Central memory CD4-positive, alpha-beta T cell (primary cell): ENCODE measurements around the gene CUBN.

Experiments used
- DNase-seq: peaks from one replicate; pipeline ENCODE4 v3.0.0; 2022
- total RNA-seq, 3 experiments: gene quantifications; one replicate each; lab custom pipeline; 2026; lab: John Stamatoyannopoulos, UW

The CUBN gene
- 2.4 to 44.0 (median 30.4) reads per million in 3 experiments for total RNA-seq

DNA sequence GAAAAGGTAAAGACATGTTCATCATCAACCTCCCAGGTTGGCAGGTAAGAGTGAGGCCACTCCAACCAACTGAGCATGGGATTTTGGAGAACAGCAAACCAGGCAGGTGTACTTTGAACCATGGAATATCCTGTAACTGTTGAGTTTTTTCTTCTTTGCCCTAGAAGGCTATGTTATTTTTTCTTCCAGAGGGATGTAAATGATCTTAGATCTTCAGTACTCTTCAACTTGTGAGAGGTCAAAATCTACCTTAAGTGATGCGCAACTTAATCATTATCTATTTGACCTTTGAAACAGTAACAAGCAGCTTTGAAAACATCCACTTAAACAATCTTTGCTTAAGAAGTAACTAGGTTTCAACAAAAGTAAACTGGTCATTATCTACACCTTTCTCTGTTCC is at the start of gene CUBN:
CUBN (minus strand) TSS at position 71 of the 400 bp plus-strand sequence; CDS start at position 25, 46 bp downstream.
- no peak for DNase-seq

GRCh38 chr10:17179002-17179401 is 49.4 kb upstream of the CUBN start:
- no peak for DNase-seq

DNA sequence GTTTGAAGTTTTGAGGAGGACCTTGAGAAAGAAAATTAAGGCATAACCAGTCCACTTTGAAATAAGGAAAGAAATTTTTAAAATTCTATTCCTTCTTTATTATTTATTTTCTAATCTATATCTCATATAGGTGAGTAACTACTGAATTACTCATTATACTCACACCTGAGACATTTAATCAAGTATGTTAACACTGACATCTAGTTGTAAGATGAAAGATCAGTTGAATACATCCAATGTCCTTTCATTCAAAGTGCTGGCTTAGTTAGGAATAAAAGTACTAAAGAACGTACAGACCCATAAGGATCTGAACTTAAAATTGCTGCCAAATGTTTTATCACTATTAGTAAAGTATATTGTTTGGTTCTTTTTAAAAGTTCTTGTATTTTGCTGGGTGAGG is 48.4 kb upstream of the CUBN start:
- no peak for DNase-seq

DNA sequence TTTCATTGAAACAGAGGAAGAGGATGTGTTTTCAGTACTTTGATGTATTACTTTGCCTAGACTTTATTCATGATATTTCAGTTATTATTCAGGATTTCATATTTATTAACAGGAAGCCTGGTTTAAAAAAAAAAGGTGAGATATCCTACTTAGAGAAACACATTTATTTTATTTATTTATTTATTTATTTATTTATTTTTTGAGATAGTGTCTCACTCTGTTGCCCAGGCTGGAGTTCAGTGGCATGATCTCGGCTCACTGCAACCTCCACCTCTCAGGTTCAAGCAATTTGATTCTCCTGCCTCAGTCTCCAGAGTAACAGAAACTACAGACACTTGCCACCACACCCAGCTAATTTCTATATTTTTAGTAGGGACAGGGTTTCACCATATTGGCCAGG is 47.4 kb upstream of the CUBN start:
- no peak for DNase-seq

- DNase-seq: no peak
Measured at GRCh38 chr10:17176091-17176490, 46.5 kb upstream of the CUBN start.

DNA sequence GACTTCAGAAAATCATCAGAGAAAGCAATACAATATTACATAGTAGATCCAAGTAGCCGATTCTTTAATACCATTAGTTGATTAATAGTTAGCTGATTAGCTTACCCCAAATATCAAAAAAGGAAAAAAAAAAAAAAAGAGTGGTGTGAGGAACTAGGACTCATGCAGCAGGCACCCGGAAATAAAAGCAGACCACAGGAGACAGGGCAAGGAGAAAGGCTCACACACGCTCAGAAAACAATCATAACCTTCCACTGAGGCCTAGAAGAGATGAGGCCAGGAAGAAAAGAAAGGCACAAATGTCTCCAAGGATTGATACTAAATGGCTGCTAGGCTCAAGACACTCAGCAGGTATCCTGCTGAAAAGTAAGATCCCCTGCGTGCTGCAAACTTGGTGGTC is 45.9 kb upstream of the CUBN start:
- no peak for DNase-seq

DNA sequence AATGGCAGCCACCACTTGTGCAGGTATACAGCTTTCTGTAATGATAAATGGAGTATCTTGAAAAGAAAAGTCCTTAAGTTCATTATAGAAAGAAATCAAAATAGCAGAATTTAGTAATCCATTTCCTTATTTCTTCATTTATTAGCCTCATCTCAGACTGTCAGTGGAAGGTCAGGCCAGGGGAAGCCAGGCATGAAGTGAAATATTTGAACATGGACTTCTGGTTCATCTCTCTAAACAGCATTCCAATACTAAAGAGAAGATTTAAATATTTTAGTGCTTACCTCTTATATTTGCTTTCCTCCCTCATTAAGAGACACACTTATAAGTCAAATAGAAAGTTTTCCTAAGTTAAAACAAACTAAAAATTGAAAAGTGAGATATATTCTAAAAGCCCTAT is 45.0 kb upstream of the CUBN start:
- DNase-seq: no peak

- no peak for DNase-seq
Measured at GRCh38 chr10:17171141-17171641, 41.6 kb upstream of the CUBN start.

DNA sequence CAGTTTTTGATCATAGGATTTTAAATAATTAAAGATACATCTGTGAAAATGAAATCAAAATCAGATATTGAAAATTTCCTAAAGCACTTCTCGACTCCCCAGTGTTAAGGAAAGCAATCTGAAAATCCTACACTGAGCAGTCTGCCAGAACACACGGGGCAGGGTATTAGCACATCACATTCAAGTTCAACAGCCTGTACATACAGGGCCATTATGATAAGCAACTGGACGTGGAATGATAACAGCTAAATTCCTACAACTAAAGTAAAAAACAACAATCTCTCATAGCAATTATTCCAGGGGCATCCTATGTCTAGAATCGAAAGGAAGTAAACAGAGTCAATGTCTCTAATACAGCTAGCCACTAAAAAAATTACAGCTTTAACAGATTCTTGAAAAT is 40.2 kb upstream of the CUBN start:
- no peak for DNase-seq

DNA sequence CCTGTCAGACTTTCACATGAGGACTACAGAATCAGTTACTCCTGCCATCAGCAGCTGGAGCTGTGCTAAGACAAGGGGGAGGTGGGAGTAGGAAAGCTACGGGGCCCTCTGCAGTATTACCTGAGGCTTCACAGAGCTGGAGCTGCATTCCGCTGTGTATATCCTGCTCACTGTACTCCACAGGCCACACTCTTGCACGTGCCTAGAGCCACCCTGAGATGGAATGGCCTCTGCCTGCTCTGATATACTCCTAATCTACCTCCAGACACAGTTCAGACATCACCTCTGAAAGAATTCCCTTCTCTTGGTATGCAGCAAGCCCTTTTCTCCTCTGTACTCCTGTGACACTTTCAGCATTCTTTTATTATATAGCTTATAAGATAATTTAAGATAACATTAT is 37.1 kb upstream of the CUBN start:
- no peak for DNase-seq

GRCh38 chr10:17162828-17163227 is 33.2 kb upstream of the CUBN start:
- no peak for DNase-seq

DNA sequence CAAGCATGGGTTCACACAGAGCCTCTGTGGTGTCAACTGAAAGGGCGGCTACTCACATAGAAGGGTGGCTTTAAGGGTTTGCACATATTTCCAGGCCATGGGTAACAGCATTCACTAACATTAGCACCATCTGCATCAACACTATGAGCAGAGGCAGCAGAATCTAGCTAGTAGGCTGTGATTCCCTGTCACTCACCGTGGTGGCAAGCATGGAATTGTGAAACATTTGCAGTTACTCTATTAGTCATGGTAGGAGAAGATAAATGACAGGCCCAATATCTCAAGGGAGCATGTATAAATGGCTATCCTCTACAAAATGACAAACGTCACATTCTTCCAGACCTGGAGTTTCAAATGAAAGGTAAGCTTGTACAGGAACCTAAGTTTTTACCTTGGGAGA is 32.2 kb upstream of the CUBN start:
- no peak for DNase-seq

- no peak for DNase-seq
Measured at GRCh38 chr10:17157024-17157423, 27.4 kb upstream of the CUBN start.

GRCh38 chr10:17155826-17156225 is 26.2 kb upstream of the CUBN start:
- DNase-seq: no peak

- no peak for DNase-seq
Measured at GRCh38 chr10:17154116-17154515, 24.5 kb upstream of the CUBN start.

- DNase-seq: no peak
Measured at GRCh38 chr10:17153321-17153720, 23.7 kb upstream of the CUBN start.

DNA sequence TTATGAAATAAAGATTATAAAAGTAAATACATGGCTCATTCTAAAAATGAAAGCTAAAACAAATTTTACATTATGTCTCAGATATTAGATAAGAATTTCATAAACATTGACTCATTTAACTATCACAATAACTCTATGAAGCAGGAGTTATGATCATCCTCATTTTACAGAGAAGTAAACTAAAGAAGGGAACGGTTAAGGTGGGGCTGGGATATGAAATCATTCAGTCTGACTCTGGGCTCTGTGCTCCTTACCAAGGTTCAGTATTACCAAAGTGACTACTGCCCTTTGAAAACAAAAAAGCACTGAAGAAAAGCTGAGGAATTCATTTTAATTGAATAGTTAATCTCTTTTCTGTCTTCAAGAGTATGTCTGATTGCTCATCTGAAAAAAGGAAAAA is 22.1 kb upstream of the CUBN start:
- no peak for DNase-seq

GRCh38 chr10:17147884-17148489 is 18.4 kb upstream of the CUBN start:
- no peak for DNase-seq

- no peak for DNase-seq
Measured at GRCh38 chr10:17146892-17147291, 17.3 kb upstream of the CUBN start.

DNA sequence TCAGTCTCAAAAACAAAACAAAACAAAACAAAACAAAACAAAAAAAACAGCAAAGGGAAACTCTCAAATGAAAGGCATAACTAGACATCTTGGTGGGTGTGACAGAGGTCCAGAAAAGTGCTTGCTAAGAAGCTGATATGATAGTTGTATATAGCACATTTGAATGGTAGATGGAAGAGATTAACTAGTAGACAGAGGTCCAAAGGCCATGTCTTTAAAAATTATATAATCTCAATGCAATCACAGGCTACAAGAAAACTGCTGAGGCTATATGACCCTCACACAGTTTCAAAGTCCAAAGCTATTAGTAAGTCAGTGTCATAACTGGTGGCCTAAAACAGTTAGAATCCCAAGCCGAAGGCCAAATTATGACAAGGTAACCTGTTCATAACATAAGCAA is 15.6 kb upstream of the CUBN start:
- no peak for DNase-seq

GRCh38 chr10:17144757-17145156 is 15.1 kb upstream of the CUBN start:
- DNase-seq: no peak

- DNase-seq: no peak
Measured at GRCh38 chr10:17144032-17144431, 14.4 kb upstream of the CUBN start.

DNA sequence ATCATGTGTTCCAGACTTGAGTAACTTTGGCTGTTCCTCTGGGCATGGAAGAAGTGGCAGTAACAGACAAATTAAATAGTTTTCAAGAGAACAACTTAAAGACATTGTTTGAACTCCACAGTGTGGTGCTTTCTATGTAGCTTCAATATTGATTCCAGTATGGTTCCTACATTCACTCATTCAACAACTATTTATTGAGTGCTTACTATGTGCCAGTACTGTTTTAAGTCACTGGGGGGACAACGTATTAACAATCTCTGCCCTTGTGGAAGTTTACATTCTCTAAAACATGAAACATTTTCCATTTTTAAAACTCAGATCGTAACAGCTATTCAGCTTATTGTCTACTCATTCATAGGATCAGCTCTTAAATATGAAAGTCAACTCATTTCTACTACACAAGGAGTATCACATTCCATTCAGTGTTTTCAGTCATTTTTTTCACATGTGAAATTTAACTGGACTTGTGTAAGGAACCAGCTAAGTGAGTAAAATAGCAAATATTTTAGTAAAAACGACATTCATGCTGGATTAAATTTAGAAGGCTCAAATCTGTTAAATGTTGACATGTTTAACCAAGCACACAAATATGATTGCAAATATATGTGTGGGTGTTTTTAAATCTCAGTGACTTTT is 13.6 kb upstream of the CUBN start:
- DNase-seq: no peak

- no peak for DNase-seq
Measured at GRCh38 chr10:17141504-17142229, 12.1 kb upstream of the CUBN start.
